ENCODE data around the gene TM4SF20.

GRCh38 chr2:227389661-227390060 lies 10.6 kb upstream of the TM4SF20 start:
- TF ChIP-seq, protein P1, sequence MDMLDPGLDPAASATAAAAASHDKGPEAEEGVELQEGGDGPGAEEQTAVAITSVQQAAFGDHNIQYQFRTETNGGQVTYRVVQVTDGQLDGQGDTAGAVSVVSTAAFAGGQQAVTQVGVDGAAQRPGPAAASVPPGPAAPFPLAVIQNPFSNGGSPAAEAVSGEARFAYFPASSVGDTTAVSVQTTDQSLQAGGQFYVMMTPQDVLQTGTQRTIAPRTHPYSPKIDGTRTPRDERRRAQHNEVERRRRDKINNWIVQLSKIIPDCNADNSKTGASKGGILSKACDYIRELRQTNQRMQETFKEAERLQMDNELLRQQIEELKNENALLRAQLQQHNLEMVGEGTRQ (CRISPR knock-in tag; IDR thresholded peaks at IDR 0.05) = no peak
- no peak for TF ChIP-seq CREM (CRISPR knock-in tag; IDR thresholded peaks at IDR 0.05)
- no peak for TF ChIP-seq FOXP1 (CRISPR knock-in tag; IDR thresholded peaks at IDR 0.05; ENCODE audit: borderline replicate concordance)
- no peak for TF ChIP-seq JUN (CRISPR knock-in tag; IDR thresholded peaks at IDR 0.05)
- TF ChIP-seq CTCF (IDR thresholded peaks at IDR 0.05) = no peak
- TF ChIP-seq, protein P2, sequence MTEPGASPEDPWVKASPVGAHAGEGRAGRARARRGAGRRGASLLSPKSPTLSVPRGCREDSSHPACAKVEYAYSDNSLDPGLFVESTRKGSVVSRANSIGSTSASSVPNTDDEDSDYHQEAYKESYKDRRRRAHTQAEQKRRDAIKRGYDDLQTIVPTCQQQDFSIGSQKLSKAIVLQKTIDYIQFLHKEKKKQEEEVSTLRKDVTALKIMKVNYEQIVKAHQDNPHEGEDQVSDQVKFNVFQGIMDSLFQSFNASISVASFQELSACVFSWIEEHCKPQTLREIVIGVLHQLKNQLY (CRISPR knock-in tag; IDR thresholded peaks at IDR 0.05) = no peak
- TF ChIP-seq, protein P3, sequence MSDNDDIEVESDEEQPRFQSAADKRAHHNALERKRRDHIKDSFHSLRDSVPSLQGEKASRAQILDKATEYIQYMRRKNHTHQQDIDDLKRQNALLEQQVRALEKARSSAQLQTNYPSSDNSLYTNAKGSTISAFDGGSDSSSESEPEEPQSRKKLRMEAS (CRISPR knock-in tag; IDR thresholded peaks at IDR 0.05) = no peak
- no peak for TF ChIP-seq ETV6 (CRISPR knock-in tag; IDR thresholded peaks at IDR 0.05)
- no peak for TF ChIP-seq ATF3 (CRISPR knock-in tag; conservative IDR thresholded peaks at IDR 0.05)
- no peak for TF ChIP-seq FOXJ3 (CRISPR knock-in tag; IDR thresholded peaks at IDR 0.05; ENCODE audit: borderline replicate concordance)
- no peak for TF ChIP-seq ZNF219 (CRISPR knock-in tag; IDR thresholded peaks at IDR 0.05; ENCODE audit: borderline replicate concordance)
- TF ChIP-seq SOX15 (CRISPR knock-in tag; IDR thresholded peaks at IDR 0.05) = no peak
- no peak for TF ChIP-seq PREB (CRISPR knock-in tag; IDR thresholded peaks at IDR 0.05; ENCODE audit: borderline replicate concordance)

Measured in WTC11 (cell line).